ENCODE results near the gene CAPN5. TPM values are rescaled to one million over a fixed set of nuclear protein-coding genes. Genes with fewer than 3 reads are reported as not detected.

The CAPN5 gene
- total and polyA plus RNA-seq, 2 of the 13 experiments (the other 11 are each of a cell fraction or from before 2014, with no cell fraction given), result 0.27 to 1.2 TPM

DNA sequence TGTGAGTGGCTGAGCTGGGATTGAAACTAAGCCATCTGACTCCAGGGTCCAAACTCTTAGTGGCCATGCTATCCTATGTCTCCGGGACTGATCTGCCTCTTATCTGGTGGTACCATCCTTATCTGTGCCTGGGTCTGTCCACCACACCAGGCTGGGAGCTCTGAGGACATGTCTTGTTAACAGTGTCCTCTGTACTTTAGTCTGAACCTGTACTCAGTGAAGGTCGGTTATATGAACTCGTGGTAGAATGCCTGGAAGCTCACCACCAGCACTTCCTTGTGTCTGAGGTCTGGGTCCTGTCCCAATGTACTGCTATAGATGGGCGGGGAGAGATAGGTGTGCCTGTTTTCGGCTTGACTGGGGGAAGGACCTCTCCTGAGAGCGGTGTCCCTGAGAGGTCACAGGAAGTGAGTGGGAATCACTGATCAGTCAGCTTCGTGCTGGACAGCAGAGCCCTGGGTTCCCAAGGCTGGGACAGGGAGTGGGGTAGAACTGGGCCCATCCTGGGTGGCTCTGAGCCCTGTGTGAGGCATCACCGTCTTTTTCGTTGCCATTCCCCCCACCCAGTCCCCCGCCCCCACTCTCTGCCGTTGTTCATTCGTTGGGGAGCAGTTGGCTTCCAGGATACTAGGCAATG is 70.1 kb downstream of the CAPN5 start (continued):
- TF ChIP-seq, protein P1, sequence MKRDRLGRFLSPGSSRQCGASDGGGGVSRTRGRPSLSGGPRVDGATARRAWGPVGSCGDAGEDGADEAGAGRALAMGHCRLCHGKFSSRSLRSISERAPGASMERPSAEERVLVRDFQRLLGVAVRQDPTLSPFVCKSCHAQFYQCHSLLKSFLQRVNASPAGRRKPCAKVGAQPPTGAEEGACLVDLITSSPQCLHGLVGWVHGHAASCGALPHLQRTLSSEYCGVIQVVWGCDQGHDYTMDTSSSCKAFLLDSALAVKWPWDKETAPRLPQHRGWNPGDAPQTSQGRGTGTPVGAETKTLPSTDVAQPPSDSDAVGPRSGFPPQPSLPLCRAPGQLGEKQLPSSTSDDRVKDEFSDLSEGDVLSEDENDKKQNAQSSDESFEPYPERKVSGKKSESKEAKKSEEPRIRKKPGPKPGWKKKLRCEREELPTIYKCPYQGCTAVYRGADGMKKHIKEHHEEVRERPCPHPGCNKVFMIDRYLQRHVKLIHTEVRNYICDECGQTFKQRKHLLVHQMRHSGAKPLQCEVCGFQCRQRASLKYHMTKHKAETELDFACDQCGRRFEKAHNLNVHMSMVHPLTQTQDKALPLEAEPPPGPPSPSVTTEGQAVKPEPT (CRISPR knock-in tag; IDR thresholded peaks at IDR 0.05; ENCODE audit: low read depth), result peak; percentile 19; the same call in 1 of the 2 replicates
- TF ChIP-seq HNF4G (IDR thresholded peaks at IDR 0.05; ENCODE audit: borderline replicate concordance, low read depth, low read length), result peak; percentile 38; the same call in 1 of the 2 replicates
- no peak for TF ChIP-seq HNF4G (CRISPR knock-in tag; IDR thresholded peaks at IDR 0.05; ENCODE audit: borderline replicate concordance, low read depth)
- 0 out of 2 replicates have a peak, but pooled peaks have one; percentile 12 for TF ChIP-seq DPF2 (CRISPR knock-in tag; IDR thresholded peaks at IDR 0.05; ENCODE audit: borderline replicate concordance, low read depth)
- no peak for TF ChIP-seq RORA (CRISPR knock-in tag; IDR thresholded peaks at IDR 0.05)
- no peak for TF ChIP-seq ZFP37 (CRISPR knock-in tag; IDR thresholded peaks at IDR 0.05; ENCODE audit: borderline replicate concordance)
- TF ChIP-seq, protein P2, sequence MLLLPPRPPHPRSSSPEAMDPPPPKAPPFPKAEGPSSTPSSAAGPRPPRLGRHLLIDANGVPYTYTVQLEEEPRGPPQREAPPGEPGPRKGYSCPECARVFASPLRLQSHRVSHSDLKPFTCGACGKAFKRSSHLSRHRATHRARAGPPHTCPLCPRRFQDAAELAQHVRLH (CRISPR knock-in tag; IDR thresholded peaks at IDR 0.05; ENCODE audit: borderline replicate concordance, low read depth), result no peak
- peak; percentile 57; the same call in 1 of the 2 replicates for TF ChIP-seq ZBTB38 (CRISPR knock-in tag; IDR thresholded peaks at IDR 0.05)
- TF ChIP-seq SALL1 (CRISPR knock-in tag; IDR thresholded peaks at IDR 0.05), result peak; percentile 36; the same call in 1 of the 2 replicates
- no peak for TF ChIP-seq ASH2L (IDR thresholded peaks at IDR 0.05; ENCODE audit: insufficient read length, low read depth, low read length)
- peak; percentile 47; the same call in 1 of the 2 replicates for TF ChIP-seq BORCS8-MEF2B (CRISPR knock-in tag; IDR thresholded peaks at IDR 0.05)
- TF ChIP-seq ZNF501 (CRISPR knock-in tag; IDR thresholded peaks at IDR 0.05), result peak; percentile 53; the same call in 1 of the 2 replicates

Measured in HepG2 (cell line).